Suppressor macrophage treated with lipopolysaccharide for 4 hours (primary cell): ENCODE results near the gene PLA2G10.
"Not testable (repeated sequence)": the region's sequence is repeated elsewhere in the genome, so short reads cannot be mapped to it uniquely, and the experiment has no call there.

Experiments
- DNase-seq: peaks from one replicate; pipeline ENCODE4 v3.0.0-alpha.2; 2020

PLA2G10 gene

GRCh38 chr16:14694129-14694528, at the start of gene PLA2G10:
PLA2G10 (minus strand) TSS chr16:14694308; CDS start chr16:14694229, 79 bp downstream.
- not testable (repeated sequence) for DNase-seq

- not testable (repeated sequence) for DNase-seq
Observed at GRCh38 chr16:14742273-14743128, 48.4 kb upstream of the PLA2G10 start, which contains the start of gene NPIPA2. NPIPA2 (plus strand) TSS chr16:14742533; CDS start chr16:14748066, 5,533 bp downstream.

DNA sequence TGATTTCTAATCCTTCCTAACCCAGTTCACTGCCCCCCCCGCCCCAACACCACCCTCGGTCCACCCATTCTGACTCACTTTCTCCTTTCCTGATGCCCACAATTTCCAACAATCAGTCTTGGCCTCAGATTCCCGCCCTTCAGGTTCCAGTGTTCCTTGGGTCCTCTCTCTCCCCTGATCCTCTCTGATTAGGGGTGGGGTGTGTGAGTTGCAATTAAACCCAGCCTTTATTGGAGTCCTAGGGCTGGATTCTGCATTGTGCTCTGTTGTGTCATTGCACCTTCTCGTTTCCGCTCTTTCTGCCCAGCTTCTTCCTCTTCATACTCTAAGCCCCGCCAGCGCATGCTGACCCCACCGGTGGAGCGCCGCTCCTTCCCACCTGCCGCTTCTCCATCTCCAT, 47.7 kb upstream of the PLA2G10 start:
- DNase-seq: not testable (repeated sequence)

DNA sequence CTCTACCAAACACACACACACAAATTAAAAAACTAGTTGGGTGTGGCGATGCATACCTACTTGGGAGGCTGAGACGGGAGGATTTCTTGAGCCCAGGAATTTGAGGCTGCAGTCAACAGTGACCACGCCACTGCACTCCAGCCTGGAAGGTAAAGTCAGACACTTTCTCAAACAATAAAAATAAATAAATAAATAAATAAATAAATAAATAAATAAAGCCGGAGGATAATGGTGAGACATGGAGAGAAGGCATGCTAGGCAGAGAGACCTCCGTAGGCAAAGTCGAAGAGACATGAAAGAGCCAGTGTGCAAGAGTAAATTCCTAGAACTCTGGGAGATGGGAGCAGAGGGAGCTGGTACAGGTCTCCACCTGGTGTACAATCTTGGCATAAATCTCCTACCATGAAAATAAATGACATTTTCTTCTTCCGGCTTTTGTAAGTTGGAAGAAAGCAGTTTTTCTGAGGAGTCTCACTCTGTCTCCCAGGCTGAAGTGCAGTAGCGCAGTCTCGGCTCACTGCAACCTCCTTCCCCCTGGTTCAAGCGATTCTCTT, 46.8 kb upstream of the PLA2G10 start:
- DNase-seq: not testable (repeated sequence)

- DNase-seq: not testable (repeated sequence)
Observed at GRCh38 chr16:14733233-14733632, 39.1 kb upstream of the PLA2G10 start.

DNA sequence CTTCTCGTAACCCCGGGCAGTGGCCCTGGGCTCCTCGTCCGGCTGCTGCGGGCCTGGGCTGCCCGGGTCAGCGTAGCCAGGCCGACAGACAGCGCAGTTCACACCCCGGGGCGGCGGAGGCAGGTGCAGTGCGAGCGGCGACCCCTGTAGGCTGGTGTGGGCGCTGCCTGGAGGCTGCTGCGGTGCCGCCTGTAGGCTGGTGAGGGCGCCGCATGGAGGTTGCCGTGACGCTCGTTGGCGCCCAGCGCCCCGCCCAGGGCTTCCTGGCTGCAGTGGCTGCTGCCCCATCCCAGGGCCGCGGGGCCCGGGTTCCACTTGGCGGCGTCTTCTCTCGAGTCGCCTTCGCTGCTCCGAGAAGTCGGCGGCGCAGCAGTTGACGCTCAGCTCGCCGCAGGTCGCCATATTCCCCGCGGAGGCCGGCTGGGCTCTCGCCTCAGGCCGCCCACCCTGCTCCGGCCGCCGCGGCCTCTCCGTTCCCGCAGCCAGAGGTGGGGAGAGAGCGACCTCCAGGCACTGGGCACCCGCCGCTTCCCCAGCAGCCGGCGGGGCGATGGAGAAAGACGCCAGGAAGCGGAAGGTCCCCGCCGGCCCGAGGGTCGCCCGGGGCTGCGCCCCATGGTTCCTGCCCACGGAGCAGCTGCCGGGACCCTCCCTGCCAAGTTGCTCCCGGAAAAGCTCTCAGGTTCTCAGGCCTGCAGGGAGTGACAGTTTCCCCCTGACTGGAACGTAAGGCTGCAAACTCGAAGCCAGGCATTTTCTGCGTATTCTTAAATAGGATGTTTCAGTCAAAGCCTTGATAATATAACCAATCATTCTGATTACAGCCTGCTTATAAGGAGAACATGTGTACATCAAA, 9.3 kb upstream of the PLA2G10 start, which contains the start of gene NPIPA3:
NPIPA3 (plus strand) TSS at position 256 of the 856 bp plus-strand sequence. CDS start 5,533 bp downstream, outside the sequence.
- DNase-seq: not testable (repeated sequence)

DNA sequence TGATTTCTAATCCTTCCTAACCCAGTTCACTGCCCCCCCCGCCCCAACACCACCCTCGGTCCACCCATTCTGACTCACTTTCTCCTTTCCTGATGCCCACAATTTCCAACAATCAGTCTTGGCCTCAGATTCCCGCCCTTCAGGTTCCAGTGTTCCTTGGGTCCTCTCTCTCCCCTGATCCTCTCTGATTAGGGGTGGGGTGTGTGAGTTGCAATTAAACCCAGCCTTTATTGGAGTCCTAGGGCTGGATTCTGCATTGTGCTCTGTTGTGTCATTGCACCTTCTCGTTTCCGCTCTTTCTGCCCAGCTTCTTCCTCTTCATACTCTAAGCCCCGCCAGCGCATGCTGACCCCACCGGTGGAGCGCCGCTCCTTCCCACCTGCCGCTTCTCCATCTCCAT, 8.6 kb upstream of the PLA2G10 start:
- not testable (repeated sequence) for DNase-seq

- DNase-seq: not testable (repeated sequence)
Observed at GRCh38 chr16:14701859-14702258, 7.8 kb upstream of the PLA2G10 start.

- DNase-seq: not testable (repeated sequence)
Observed at GRCh38 chr16:14685870-14686793, 8.0 kb downstream of the PLA2G10 start.

DNA sequence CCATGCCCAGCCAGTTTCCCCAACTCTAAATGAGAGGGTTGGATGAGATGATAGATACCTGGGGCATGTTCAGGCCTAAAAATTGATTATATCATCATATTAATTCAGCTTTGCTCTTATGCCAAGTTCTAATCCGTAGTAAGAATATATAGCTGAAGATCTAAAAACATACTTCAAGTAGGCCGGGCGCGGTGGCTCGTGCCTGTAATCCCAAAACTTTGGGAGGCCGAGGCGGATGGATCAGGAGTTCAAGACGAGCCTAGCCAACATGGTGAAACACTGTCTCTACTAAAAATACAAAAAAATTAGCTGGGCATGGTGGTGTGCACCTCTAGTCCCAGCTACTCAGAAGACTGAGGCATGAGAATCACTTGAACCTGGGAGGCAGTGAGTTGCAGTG, 12.0 kb downstream of the PLA2G10 start:
- DNase-seq: no peak

DNA sequence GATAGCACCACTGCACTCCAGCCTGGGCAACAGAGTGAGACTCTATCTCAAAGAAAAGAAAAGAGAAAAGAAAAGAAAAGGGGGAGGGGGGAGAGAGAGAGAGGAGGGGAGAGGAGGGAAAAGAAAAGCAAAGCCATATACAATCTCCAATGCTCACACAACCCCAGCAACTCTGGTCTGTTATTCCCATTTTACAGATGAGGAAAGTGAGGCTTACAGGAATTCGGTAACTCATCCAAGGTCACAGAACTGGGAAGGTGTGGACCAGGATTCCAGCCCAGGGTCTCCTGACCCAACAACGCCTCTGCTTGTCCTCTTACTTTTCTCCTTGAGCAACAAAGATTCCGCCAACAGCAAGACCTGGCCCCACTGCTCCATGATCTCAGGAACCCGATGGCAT, 13.0 kb downstream of the PLA2G10 start:
- DNase-seq: no peak

DNA sequence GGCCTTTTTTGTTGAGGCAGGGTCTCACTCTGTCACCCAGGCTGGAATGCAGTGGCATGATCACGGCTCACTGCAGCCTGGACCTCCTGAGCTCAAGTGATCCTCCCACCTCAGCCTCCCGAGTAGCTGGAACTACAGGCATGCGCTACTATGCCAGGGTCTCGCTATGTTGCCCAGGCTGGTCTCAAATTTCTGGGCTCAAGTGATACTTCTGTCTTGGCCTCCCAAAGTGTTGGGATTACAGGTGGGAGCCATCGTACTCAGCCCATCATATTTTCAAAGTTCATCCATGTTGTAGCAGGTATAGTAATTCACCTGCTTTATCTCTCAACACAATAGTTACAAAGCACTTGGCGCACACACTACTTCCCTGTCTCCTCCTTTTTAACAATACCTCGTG, 13.7 kb downstream of the PLA2G10 start:
- not testable (repeated sequence) for DNase-seq

DNA sequence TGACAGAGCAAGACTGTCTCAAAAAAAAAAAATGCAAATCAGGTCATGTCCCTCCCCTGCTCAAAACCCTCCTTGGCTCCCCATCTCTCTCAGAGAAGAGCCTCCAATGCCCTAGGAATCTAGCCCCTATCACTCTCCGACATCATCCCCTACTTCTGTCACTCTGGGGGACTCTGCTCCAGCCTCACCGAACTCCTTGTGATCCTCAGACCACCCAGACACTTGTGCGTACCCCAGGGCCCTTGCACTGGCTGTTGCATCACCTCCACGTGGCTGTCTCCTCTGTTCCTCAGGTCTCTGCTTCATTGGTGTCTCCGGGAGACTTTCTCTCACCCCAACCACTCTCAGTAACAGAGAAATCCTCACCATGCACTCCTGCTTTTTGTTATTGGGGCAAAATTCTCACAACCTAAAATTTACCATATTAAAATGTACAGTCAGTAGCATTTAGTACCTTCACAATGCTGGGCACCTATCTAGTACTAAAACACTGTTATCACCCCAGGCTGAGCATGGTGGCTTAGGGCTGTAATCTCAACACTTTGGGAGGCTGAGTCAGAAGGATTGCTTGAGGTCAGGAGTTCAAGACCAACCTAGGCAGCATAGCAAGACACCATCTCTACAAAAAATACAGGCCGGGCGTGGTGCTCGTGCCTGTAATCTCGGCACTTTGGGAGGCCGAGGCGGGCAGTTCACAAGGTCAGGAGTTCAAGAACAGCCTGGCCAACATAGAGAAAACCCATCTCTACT, 15.2 kb downstream of the PLA2G10 start:
- no peak for DNase-seq

- DNase-seq: no peak
Observed at GRCh38 chr16:14677627-14678026, 16.5 kb downstream of the PLA2G10 start.

- DNase-seq: no peak
Observed at GRCh38 chr16:14676633-14677032, 17.5 kb downstream of the PLA2G10 start.

DNA sequence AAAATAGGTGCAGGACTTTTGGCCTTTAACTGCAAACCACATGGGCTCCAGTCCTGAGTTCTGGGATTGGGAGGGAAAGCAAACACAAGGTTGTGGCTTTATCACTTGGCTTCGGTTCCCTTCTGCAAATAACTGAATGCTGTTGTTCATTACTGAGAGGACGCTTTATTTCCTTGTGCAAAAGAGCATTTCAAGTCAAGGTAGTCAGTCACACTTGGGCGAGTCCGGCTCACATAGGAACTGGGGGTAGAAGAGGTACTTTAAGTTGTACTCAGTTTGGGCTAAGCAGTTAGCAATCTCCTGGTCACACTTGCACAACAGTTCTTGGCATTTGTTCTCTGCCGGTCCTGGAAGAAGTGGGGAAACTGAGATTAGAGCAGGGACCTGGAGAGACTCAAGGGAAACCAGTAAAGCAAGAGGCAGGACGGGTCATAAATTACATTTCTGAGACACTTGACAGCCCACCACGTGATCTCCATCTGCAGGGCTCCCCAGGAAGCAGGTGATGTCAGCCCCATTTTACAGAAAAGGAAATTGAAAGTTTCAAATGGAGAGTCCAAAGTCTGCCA, 21.6 kb downstream of the PLA2G10 start:
- DNase-seq: peak; percentile 39

- DNase-seq: no peak
Observed at GRCh38 chr16:14669776-14670175, 24.3 kb downstream of the PLA2G10 start.

- DNase-seq: no peak
Observed at GRCh38 chr16:14668556-14669223, 25.4 kb downstream of the PLA2G10 start.

DNA sequence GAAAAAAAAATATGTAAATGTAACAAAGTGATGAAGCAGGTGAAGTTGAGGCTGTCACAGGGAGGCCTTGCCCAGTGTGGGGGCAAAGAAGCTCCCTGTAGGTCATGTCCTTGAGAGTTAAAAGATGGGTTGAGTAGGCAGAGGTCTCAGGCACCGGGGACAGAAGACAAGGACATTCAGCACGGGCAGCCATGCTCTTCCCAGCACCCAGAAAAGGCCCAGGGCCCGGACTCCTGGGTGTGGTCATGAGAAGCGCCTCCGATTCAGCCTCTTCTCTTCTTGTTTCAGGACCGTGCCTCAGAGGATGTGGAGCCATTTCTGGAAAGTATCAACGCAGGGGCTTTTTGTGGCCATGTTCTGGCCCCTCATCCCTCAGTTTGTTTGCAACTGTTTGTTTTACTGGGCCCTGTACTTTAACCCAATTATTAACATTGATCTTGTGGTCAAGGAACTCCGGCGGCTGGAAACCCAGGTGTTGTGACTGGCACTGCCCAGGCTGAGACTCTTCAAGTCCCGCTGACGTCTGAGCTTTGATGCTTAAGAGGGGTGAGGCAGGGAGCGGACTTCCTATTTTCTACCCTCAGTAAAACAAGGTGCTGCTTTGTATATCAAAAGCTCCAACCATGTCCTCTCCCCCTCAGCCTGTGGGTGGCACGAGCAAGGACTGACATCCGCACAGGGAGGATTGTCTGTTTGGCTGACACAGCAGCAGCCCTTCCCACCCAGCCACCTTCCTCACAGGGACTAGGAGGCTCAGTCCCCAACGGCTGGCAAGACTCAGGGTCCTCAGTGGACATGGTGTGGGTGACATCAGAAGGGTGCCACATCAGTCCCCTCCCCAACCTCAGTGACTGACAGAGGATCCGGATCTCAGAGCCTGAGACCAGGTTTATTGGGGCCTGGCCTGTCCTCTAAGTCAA, 26.5 kb downstream of the PLA2G10 start:
- no peak for DNase-seq
